Activated CD8-positive, alpha-beta memory T cell treated with anti-CD3 and anti-CD28 coated beads for 48 hours (primary cell): ENCODE data around the gene NUP188.

ENCODE experiments used
- DNase-seq, 3 experiments: peaks; one replicate each; pipeline ENCODE4 v3.0.0-alpha.2; 2020; ENCODE audit warnings: low read depth in 2 of 3, low spot score in 2 of 3

Gene NUP188

DNA sequence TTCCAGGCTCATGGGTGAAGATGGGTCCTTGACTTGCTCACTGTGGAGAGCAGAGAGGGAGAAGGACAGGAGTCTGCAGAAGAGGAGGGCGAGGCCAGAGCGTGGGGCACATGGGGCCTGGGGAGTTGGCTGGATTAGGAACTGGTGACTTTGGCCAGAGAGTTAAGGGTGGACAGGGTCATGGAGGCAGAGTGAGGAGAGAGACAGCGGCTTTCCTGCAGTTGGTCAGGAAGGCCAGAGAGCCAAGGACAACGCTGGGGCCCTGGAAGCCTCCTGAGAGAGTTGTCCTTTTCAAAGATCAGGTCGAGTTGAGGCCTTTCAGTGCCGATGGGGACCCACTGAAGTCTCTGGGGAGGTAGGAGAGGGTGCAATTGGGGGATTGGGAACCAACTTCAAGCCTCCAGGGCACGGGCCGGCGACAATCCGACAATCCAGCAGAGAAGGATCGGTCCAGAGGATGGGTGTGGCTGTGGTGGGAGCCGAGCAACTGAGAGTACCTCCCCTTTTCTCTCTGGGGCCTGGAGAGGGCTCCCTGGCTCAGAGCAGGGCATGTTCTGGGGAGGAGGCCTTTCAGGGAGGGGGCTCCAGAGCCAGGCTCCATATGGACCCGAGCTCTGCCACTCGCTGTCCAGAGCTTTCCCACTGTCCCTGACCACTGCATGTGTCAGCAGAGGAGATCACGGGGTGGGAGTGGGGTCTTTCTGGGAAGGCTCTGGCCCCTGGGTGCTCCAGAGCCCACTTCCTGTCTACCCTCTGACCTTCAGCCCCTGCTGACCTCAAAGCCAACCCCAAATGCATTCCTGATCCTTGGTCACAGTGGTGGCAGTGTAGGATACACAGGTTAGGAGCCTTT lies 34.2 kb upstream of the NUP188 start:
- no peak for DNase-seq

DNA sequence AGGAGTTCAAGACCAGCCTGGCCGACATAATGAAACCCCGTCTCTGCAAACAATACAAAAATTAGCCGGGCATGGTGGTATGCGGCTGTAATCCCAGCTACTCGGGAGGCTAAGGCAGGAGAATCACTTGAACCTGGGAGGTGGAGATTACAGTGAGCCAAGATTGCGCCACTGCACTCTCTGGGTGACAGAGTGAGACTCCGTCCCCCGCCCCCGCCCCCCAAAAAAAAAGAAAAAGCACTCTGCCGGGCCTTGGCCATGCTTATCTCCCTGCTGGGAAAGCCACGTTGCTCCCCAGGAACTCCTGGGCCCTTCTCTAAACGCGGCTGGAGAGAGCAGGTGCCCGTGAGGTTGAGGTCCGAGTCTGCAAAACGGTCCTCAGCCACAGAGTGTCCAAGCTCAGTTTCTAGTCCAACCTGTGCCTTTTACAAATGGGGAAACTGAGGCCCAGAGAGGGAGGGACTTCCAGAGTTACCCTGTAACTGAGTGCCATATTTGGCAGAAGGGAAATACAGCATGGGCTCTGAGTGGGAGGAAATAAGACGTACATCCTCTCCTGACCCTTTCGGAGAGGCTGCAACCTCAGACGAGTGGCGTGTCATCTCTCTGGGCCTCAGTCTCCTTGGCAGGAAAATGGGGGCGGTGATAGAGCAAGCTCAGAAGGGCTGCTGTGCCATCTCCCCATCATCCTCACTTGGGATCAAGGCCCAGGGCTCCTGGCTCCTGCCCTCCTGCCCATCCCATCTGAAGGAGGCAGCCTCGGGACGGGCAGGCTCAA lies 33.3 kb upstream of the NUP188 start:
- DNase-seq = no peak

DNA sequence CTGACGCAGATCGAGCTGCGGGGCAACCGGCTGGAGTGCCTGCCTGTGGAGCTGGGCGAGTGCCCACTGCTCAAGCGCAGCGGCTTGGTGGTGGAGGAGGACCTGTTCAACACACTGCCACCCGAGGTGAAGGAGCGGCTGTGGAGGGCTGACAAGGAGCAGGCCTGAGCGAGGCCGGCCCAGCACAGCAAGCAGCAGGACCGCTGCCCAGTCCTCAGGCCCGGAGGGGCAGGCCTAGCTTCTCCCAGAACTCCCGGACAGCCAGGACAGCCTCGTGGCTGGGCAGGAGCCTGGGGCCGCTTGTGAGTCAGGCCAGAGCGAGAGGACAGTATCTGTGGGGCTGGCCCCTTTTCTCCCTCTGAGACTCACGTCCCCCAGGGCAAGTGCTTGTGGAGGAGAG lies 31.3 kb upstream of the NUP188 start:
- no peak for DNase-seq

DNA sequence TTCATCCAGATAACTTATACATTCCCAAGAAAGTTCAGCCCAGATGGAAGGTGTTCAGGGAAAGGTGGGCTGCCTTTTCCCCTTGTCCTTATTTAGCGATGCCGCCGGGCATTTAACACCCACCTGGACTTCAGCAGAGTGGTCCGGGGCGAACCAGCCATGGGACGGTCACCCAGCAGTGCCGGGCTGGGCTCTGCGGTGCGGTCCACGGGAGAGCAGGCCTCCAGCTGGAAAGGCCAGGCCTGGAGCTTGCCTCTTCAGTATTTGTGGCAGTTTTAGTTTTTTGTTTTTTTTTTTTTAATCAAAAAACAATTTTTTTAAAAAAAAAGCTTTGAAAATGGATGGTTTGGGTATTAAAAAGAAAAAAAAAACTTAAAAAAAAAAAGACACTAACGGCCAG lies 30.8 kb upstream of the NUP188 start:
- DNase-seq = no peak

DNA sequence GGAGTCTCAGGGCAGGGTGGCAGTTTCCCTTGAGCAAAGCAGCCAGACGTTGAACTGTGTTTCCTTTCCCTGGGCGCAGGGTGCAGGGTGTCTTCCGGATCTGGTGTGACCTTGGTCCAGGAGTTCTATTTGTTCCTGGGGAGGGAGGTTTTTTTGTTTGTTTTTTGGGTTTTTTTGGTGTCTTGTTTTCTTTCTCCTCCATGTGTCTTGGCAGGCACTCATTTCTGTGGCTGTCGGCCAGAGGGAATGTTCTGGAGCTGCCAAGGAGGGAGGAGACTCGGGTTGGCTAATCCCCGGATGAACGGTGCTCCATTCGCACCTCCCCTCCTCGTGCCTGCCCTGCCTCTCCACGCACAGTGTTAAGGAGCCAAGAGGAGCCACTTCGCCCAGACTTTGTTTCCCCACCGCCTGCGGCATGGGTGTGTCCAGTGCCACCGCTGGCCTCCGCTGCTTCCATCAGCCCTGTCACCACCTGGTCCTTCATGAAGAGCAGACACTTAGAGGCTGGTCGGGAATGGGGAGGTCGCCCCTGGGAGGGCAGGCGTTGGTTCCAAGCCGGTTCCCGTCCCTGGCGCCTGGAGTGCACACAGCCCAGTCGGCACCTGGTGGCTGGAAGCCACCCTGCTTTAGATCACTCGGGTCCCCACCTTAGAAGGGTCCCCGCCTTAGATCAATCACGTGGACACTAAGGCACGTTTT lies 30.2 kb upstream of the NUP188 start:
- DNase-seq = no peak

DNA sequence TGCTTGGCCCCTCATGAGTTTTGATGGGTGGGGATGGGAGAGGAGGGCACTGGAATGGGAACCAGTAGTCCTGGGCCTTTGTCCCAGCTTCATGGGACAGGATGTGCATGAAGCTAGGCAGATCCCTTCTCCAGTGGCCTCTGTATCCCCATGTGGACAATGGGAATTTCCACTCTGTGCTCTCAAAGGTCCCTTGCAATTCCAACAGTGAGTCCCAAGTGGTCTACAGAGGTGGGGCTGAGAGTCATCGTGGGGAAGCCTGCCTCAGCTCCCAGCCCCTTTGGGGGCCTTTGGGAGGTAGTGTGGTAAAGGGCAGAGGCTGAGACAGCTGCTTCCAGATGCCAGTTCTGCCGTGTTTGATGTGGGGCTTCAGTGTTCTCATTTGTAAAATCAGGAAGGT lies 28.6 kb upstream of the NUP188 start:
- DNase-seq = no peak

DNA sequence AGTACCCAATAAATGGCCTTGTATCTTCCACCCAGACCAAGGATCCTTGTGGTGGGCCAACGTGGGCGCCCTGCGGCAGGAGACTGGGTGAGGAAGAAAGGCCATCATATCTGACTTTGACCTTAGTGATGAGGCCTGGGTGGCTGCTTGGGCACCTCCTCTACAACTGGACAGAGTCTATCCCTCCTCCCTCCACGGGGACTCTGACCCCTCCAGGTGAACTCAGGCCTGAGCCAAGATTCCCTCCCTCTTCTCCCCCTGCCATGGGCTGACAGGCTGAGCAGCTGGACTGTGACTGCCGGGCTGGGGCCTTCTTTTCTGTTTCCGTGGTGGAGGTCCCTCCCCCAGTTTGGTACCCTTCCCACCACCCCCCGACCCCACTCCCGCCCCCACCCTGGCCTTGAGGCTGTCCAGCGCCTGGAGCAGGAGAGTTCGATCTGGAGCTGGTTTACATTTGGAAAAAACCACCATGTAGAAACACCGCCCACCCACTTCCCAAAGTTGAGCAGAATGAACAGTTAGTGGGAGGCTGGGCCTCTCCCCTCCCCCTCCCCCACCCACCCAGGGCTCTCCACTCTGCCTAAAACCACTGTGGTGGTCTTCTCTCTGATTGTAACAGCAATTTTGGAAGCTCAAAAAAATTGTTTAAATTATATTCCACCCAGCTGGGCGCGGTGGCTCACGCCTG lies 28.0 kb upstream of the NUP188 start:
- DNase-seq = no peak

DNA sequence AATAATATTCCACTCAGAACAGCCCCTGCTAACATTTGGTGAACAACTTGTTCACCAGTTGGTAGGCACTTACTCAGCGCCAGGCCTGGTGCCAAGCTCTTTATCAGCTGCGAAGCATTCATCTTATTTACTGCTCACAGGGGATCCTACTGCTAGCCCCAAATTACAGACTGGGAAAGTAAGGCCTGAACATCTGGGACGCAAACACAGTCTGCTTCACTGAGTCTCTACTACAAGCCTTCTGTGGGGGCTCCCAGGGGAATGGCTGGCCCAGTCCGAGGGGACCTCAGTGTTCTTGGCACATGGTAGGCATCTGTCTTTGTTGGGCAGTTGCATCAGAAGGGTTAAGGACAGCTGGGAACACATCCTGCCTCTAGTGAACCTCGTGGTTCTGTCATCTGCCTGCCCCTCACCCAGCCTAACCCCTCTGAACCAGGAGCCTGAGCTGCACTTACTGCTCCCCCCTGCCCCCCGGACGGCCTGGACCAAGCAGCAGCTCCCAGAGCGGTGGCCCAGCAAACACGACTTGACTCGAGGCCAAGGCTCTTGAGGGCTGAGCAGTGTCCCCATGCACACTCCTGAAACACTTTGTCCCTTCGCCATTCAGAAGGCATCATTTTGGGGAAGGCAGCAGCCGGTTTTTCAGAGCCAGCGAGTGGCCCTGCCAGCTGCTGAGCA lies 27.0 kb upstream of the NUP188 start, which contains the start of gene PHYHD1:
Gene PHYHD1 (plus strand): TSS at position 602 of the 678 bp plus-strand sequence. CDS start 1,342 bp downstream, outside the sequence.
- no peak for DNase-seq

DNA sequence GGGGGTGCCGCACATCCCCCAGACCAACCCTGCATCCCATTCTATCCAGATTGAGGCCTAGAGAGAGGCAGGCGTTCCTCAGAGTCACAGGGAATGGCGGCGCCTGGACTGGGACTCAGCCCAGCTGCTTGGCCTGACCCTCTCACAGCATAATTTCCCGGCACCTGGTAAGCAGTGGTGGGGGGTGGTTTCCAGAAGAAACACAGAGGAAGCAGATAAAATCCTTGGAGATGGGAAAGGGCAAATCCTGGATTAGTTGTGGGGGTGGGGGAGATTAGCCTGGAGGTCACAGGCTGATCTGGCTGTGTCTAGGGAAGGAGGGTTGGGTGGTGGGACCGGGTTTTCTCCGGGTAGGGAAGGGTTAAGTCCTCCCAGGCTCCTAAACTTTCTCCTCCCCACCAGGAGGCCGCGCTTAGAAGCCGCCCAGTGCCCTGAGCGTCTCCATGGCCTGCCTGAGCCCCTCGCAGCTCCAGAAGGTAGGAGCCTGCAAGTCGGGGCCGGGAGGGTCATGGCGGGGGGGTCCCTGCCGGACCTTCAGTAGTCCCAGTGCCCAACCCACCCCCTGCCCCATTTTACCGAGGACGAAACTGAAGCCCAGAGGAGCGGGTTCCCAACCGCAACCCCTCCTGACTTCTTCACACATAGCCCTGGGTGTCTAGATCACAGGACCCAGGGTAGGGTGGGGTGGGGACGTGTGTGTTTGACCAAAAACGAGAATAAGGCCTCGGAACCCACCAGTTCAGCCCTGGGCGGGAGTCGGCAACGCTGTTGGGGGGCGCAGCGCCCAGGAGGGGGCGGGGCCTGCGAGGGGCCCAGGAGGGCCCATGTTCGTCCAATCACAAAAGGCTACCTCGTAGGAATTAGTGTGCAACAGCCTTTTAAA lies 25.4 kb upstream of the NUP188 start:
- DNase-seq = no peak

DNA sequence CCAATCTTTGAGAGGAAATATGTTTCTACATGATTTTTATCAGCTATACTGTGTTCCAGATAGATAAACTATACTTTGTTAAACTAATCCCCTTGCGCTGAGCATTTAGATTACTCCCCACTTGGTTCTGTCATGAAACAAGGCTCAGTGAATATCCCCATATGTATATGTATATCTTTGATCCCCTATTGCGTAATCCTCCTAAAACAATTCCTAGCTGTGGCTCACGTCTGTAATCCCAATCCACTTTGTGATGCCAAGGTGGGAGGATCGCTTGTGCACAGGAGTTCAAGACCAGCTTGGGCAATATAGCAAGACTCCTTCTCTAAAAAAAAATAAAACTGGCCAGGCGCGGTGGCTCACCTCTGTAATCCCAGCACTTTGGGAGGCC lies 24.0 kb upstream of the NUP188 start:
- no peak for DNase-seq

DNA sequence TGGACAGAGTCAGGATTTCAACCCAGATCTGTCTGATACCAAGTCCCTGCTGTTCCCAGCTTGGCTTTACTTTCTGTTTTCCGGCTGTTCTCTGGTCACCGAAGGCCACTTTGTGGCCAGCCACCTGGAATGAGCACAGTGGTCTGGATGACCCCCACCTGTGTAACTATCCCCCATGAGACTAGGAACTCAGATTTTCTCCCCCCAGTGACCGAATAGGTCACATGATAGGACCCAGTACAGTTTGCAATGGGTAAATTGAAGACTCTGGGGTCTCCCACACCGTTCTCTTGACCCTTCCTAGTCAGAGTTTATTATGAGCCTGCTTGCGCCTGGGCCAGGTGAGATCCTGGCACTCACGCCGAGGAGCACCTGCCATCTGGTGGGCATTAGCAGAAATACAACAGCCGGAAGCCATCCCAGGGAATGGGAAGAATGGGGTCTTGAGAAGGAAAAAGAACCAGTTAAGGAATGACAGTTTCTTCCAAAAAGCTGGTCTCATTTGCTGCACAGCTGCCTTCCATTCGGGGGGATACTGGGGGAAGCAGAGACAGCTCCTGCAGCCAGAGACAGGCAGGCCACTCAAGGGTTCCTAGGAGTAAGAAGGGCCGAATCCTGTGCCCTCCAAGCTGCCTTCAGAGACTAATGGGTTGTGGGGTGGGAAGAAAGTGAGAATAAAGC lies 19.6 kb upstream of the NUP188 start:
- peak in 1 of 3 experiments; percentile 33 for DNase-seq

DNA sequence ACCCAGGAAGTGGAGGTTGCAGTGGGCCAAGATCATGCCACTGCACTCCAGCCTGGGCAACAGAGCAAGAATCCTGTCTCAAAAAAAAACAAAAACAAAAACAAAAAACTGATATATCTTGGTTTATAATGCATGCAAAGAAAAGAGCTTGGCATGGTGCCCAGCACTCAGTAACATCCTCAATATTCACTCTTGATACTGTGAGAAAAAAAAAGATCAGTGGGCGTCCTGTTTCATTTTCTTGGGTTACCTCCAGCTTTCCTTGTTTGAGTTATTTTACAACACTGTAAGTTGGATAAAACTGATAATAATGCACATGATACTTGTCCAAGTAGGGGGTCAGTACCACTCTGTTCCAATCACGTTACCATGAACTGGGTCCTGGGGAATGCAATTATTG lies 18.9 kb upstream of the NUP188 start:
- no peak for DNase-seq

DNA sequence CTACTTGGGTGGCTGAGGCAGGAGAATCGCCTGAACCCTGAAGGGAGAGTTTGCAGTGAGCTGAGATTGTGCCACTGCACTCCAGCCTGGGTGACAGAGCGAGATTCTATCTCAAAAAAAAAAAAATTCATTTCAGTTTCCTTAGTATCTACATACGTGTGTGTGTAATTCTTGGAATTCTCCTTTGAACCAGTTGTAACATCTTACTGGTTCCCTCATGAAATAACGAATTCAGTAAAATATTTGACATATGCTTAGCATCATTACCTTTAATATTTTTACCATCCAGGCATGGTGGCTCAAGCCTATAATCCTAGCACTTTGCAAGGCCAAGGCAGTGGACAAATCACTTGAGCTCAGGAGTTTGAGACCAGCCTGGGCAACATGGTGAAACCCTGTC lies 17.9 kb upstream of the NUP188 start:
- no peak for DNase-seq

DNA sequence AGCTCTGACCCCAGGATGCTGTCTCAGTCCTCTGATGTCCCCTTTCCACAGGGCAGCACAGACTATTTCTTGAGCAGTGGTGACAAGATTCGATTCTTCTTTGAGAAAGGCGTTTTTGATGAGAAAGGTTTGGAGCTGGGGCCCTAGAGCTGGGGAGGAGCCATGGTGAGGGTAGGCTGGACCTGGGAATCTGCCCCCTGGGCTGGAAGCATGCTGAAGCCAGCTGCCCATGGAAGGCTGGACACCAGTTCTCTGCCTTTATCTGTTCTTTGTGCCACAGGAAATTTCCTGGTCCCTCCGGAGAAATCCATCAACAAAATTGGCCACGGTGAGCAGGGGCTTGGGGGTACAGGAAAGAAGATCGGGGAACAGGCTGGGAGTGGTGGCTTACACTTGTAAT lies 13.8 kb upstream of the NUP188 start:
- no peak for DNase-seq

DNA sequence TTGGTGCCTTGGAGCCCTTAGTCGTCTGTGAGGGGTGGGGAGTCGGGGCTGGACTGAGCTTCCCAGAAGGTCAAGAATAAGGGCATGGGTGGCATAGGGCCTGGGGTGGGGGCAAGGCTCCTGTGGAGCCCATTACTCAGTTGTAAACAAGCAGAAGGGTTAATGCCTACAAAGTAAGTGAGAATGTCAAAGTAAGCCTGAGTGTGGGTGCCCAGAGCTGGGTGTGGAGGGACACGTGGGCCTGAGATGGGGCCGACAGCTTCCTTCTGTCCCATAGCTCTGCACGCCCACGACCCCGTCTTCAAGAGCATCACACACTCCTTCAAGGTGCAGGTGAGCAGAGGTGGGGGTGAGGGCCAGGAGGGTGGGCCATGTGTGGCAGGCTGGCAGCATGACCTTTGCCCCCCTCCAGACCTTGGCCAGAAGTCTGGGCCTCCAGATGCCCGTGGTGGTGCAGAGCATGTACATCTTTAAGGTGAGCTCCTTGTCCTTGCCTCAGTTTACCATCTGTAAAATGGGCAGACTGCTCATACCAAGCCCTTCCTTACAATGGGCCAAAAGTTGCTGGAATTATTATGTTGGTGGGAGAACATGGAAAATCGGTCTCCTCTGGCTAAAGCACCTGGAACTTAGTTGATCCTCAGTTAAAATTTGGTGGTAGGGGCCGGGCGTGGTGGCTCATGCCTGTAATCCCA lies 11.2 kb upstream of the NUP188 start:
- no peak for DNase-seq

DNA sequence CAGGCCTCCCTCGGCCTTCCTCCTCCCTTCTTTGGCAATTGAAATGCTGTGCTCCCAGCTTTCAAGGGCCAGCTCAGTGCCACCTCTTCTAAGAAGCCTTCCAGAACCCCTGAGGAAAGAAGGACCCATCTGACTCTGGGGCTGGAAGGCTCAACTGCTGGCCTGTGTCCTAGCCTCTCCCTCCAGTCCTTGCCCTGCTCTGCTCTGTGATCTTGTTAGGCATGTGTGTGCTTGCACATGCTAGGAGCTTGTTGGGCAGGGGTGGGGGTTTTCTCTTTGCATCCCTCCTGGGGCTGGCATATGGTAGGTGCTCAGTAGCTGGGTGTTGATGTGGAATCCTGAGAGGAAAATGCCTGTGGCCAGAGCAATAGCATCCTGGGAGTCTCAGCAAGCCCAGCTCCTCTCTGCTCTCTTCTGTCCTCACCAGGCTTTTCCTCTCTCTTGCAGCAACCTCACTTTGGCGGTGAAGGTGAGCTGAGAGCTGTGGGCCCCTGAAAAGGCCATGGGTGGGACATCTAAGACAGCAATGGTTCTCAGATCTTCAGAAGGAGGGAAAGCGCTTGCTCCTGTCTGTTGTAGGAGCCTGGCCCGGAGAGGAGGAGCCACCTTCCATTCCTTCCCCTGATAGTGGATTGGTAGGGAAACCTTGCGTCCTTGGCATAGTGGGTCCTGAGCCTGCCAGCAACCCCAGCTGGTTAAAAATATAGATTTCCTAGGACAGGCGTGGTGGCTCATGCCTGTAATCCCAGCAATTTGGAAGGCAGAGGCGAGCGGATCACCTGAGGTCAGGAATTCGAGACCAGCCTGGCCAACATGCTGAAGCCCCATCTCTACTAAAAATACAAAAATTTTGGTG lies 10.0 kb upstream of the NUP188 start:
- no peak for DNase-seq

DNA sequence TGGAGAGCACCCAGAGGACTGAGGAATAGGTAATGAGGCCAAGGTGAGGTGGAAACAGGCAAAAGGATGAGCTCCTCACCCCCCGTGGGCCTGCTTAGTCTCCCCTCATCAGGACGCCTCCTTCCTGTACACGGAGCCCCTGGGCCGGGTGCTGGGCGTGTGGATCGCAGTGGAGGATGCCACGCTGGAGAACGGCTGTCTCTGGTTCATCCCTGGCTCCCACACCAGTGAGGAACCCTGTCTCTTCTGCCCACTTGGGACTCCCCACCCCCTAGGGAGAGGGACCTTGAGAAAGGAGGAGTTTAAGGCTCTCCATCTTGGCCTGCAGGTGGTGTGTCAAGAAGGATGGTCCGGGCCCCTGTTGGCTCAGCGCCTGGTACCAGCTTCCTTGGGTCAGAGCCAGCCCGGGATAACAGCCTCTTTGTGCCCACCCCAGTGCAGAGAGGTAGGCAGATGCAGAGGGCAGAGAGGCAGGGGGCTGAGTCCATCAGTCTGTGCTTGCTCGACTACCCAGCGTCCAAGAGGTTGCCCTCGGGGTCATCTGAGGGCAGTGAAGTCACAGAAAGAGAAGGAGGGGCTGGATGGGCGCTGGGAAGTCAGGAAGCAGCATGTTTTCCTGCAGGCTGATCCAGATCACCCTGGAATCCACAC lies 7.1 kb upstream of the NUP188 start:
- DNase-seq = no peak
